Osteocyte (in vitro differentiated cells): ENCODE data around the gene DNAH1. TPM values are rescaled to one million over a fixed set of nuclear protein-coding genes. Genes with fewer than 3 reads are reported as not detected.

ENCODE experiments used
- DNase-seq: peaks from one replicate; pipeline ENCODE4 v3.0.0; 2021; ENCODE audit warnings: mixed read lengths; ENCODE audit not compliant: unreplicated experiment; ENCODE audit errors: extremely low spot score
- H3K27ac Mint-ChIP-seq: one replicate; pipeline ENCODE4 v1.8.0; 2021; ENCODE audit warnings: mild to moderate bottlenecking, mixed read lengths; ENCODE audit not compliant: unreplicated experiment
- H3K27me3 Mint-ChIP-seq: one replicate; pipeline ENCODE4 v1.8.0; 2021; ENCODE audit warnings: mixed read lengths; ENCODE audit not compliant: unreplicated experiment
- H3K36me3 Mint-ChIP-seq: one replicate; pipeline ENCODE4 v1.8.0; 2021; ENCODE audit warnings: mixed read lengths; ENCODE audit not compliant: unreplicated experiment
- H3K4me1 Mint-ChIP-seq: one replicate; pipeline ENCODE4 v1.8.0; 2021; ENCODE audit warnings: mixed read lengths; ENCODE audit not compliant: unreplicated experiment
- H3K4me3 Mint-ChIP-seq: one replicate; pipeline ENCODE4 v1.8.0; 2021; ENCODE audit warnings: mild to moderate bottlenecking, moderate library complexity, mixed read lengths; ENCODE audit not compliant: unreplicated experiment
- H3K9me3 Mint-ChIP-seq: one replicate; pipeline ENCODE4 v1.8.0; 2021; ENCODE audit warnings: mixed read lengths; ENCODE audit not compliant: unreplicated experiment
- CTCF ChIP-seq: fragments of 200-600 bp; sonication (generic); IDR thresholded peaks from 2 replicates; pipeline ENCODE4 v1.5.0; 2021; ENCODE audit warnings: antibody characterized with exemption, mild to moderate bottlenecking, moderate library complexity
- total RNA-seq: library from RNA; stranded (reverse); gene quantifications from 2 replicates; pipeline ENCODE4 v1.2.1, GENCODE V29; 2021

DNAH1 gene
- total RNA-seq, 1 donor from 2014 or later: 9.7 TPM

- Mint-ChIP-seq H3K27ac (no peak overlapping the region), H3K27me3 (peaks cover 10% of the 10 kb centered on the region), H3K4me3 (no peak overlapping the region), H3K36me3 (no peaks in the 10 kb centered on the region), H3K4me1 (peaks cover 3% of the 10 kb centered on the region), H3K9me3 (no peaks in the 10 kb centered on the region)
- no peak for DNase-seq
- no peak for TF ChIP-seq CTCF
Measured at GRCh38 chr3:52433328-52433995, 117.3 kb downstream of the DNAH1 start.

- H3K27me3 Mint-ChIP-seq: peaks cover 10% of the 10 kb centered on the region
- no peak overlapping the region for H3K4me3 Mint-ChIP-seq
- H3K36me3 Mint-ChIP-seq: no peaks in the 10 kb centered on the region
Measured at GRCh38 chr3:52433996-52434479, 117.9 kb downstream of the DNAH1 start.

GRCh38 chr3:52434491-52435115 is 118.5 kb downstream of the DNAH1 start:
- H3K27me3 Mint-ChIP-seq: peaks cover 10% of the 10 kb centered on the region
- H3K27ac Mint-ChIP-seq: no peak overlapping the region
- peaks cover 3% of the 10 kb centered on the region for H3K4me1 Mint-ChIP-seq
- no peak overlapping the region for H3K4me3 Mint-ChIP-seq
- H3K9me3 Mint-ChIP-seq: no peaks in the 10 kb centered on the region
- DNase-seq: no peak
- no peak for TF ChIP-seq CTCF
- H3K36me3 Mint-ChIP-seq: no peaks in the 10 kb centered on the region

More at GRCh38 chr3:52433996-52434479, 117.9 kb downstream of the DNAH1 start:
- no peak for TF ChIP-seq CTCF
- no peak for DNase-seq
- Mint-ChIP-seq H3K9me3 (no peaks in the 10 kb centered on the region), H3K27ac (no peak overlapping the region), H3K4me1 (peaks cover 3% of the 10 kb centered on the region)

- H3K27me3 Mint-ChIP-seq: peaks cover 10% of the 10 kb centered on the region
- DNase-seq: no peak
- TF ChIP-seq CTCF: no peak
- no peaks in the 10 kb centered on the region for H3K9me3 Mint-ChIP-seq
- H3K4me3 Mint-ChIP-seq: no peak overlapping the region
- H3K27ac Mint-ChIP-seq: no peak overlapping the region
- H3K36me3 Mint-ChIP-seq: no peaks in the 10 kb centered on the region
- peaks cover 3% of the 10 kb centered on the region for H3K4me1 Mint-ChIP-seq
Measured at GRCh38 chr3:52435246-52436101, 119.4 kb downstream of the DNAH1 start.
